ENCODE results near the gene GALR3. TPM values are rescaled to one million over a fixed set of nuclear protein-coding genes. Genes with fewer than 3 reads are reported as not detected.

GALR3 gene
- total and polyA plus RNA-seq, 2 experiments from 2014 or later, result 0.29 TPM; not detected in 1

DNA sequence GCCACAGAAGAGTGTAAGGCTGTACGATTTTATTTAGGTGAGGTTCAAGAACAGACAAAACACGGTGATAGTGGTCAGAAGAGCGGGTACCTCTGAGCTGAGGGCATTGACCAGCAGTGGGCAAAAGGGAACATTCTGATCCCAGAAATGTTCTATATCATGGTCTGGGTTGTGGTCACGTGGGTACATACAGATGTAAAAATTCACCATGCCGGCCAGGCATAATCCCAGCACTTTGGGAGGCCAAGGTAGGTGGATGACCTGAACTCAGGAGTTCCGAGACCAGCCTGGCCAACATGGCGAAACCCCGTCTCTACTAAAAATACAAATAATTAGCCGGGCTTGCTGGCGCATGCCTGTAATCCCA is 46.6 kb upstream of the GALR3 start:
- Histone ChIP-seq H4K20me1 (ENCODE audit: insufficient read depth, poor library complexity, severe bottlenecking) (no peaks in the 10 kb centered on the region), H3K4me2 (no peak overlapping the region), H3K79me2 (no peaks in the 10 kb centered on the region), H2AFZ (no peak overlapping the region), H3K9me3 (ENCODE audit: low read depth) (no peaks in the 10 kb centered on the region), H3K4me3 (no peak overlapping the region), H3K27me3 (no peaks in the 10 kb centered on the region), H3K4me1 (ENCODE audit: insufficient read depth) (no peaks in the 10 kb centered on the region), H3K27ac (peak overlapping the region; percentile 56), H3K36me3 (replicated peaks; ENCODE audit: insufficient read depth, low read depth) (no peaks in the 10 kb centered on the region), H3K9me2 (replicated peaks; ENCODE audit: insufficient read depth) (no peaks in the 10 kb centered on the region)
- WGBS (ENCODE audit: low lambda C conversion rate, missing lambda C conversion rate), result 82% methylated on average over 10 of the region's 10 CpGs
- TF ChIP-seq EZH2 (IDR thresholded peaks at IDR 0.05; ENCODE audit: borderline replicate concordance) (no peak), EZH2phosphoT487 (IDR thresholded peaks at IDR 0.05; ENCODE audit: low read depth, severe bottlenecking, unreplicated experiment) (no peak)
- TF ChIP-seq, protein P1, sequence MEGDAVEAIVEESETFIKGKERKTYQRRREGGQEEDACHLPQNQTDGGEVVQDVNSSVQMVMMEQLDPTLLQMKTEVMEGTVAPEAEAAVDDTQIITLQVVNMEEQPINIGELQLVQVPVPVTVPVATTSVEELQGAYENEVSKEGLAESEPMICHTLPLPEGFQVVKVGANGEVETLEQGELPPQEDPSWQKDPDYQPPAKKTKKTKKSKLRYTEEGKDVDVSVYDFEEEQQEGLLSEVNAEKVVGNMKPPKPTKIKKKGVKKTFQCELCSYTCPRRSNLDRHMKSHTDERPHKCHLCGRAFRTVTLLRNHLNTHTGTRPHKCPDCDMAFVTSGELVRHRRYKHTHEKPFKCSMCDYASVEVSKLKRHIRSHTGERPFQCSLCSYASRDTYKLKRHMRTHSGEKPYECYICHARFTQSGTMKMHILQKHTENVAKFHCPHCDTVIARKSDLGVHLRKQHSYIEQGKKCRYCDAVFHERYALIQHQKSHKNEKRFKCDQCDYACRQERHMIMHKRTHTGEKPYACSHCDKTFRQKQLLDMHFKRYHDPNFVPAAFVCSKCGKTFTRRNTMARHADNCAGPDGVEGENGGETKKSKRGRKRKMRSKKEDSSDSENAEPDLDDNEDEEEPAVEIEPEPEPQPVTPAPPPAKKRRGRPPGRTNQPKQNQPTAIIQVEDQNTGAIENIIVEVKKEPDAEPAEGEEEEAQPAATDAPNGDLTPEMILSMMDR (IDR thresholded peaks at IDR 0.05; ENCODE audit: poor library complexity), result no peak
- no peak for DNase-seq (ENCODE audit: low spot score)

DNA sequence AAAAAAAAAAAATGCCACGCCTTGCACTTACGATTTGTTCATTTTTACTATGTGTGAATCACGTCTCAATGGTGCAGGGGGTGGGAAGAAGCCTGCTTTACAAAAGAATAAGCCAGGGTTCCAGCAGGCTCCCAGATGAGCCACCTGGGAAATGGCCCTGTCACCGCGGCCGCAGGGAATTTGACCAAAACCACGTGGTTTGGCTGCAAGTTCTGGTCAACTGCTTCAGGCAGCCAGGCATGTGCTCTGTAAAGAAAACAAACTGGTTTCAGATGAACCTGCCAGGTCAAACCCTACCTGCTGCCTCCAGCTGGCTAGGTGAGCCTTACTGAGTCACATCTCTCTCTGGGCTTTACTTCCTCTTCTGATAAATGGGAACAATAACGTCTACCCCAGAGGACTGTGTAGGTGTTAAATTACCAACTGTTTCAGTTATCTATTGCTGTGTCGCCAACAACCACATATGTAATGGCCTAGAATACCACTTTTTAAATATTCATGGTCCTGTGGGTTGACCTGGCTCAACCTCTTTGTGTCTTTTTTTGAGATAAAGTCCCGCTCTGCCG is 46.0 kb upstream of the GALR3 start:
- no peaks in the 10 kb centered on the region for H3K9me3 ChIP-seq (ENCODE audit: low read depth)
- H3K4me3 ChIP-seq, result no peak overlapping the region
- H3K9me2 ChIP-seq (replicated peaks; ENCODE audit: insufficient read depth), result no peaks in the 10 kb centered on the region
- H3K79me2 ChIP-seq, result no peaks in the 10 kb centered on the region
- H3K4me2 ChIP-seq, result no peak overlapping the region
- no peak overlapping the region for H2AFZ ChIP-seq
- no peaks in the 10 kb centered on the region for H4K20me1 ChIP-seq (ENCODE audit: insufficient read depth, poor library complexity, severe bottlenecking)
- peak; percentile 62 for DNase-seq (ENCODE audit: low spot score)
- 45% methylated on average over 11 of the region's 11 CpGs for WGBS (ENCODE audit: low lambda C conversion rate, missing lambda C conversion rate)
- H3K4me1 ChIP-seq (ENCODE audit: insufficient read depth), result no peaks in the 10 kb centered on the region
- TF ChIP-seq EZH2 (IDR thresholded peaks at IDR 0.05; ENCODE audit: borderline replicate concordance) (no peak), EZH2phosphoT487 (IDR thresholded peaks at IDR 0.05; ENCODE audit: low read depth, severe bottlenecking, unreplicated experiment) (no peak)
- TF ChIP-seq, protein P1 (IDR thresholded peaks at IDR 0.05; ENCODE audit: poor library complexity), result no peak
- no peaks in the 10 kb centered on the region for H3K36me3 ChIP-seq (replicated peaks; ENCODE audit: insufficient read depth, low read depth)
- no peaks in the 10 kb centered on the region for H3K27me3 ChIP-seq
- peak overlapping the region; percentile 16 for H3K27ac ChIP-seq

DNA sequence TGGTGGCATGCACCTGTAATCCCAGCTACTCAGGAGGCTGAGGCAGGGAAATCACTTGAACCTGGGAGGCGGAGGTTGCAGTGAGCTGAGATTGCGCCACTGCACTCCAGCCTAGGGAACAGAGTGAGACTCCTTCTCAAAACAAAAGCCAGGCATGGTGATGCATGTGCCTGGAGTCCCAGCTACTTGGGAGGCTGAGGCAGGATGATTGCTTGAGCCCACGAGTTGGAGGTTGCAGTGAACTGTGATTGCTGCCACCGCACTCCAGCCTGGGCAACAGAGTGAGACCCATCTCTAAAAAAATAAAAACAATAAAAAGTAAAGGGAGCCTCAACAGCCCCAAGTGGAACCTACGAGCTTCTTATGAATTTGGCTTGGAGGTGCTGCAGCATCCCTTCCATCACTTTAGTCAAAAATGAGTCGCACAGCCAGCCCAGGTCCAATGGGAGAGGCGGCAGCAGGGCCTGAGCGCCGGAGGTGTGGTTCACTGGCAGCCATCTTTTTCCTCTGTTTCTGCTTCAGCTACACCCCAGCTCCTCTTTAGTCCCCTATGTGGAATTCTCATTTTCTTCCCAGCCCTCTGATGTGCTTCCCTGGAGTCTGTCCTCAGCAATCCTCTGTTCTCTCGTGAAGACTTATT is 44.7 kb upstream of the GALR3 start:
- no peak for TF ChIP-seq EZH2 (IDR thresholded peaks at IDR 0.05; ENCODE audit: borderline replicate concordance)
- H3K79me2 ChIP-seq, result no peaks in the 10 kb centered on the region
- H3K9me2 ChIP-seq (replicated peaks; ENCODE audit: insufficient read depth), result no peaks in the 10 kb centered on the region
- H3K4me3 ChIP-seq, result no peak overlapping the region
- no peak overlapping the region for H2AFZ ChIP-seq
- H4K20me1 ChIP-seq (ENCODE audit: insufficient read depth, poor library complexity, severe bottlenecking), result no peaks in the 10 kb centered on the region
- H3K27me3 ChIP-seq, result no peaks in the 10 kb centered on the region
- H3K36me3 ChIP-seq (replicated peaks; ENCODE audit: insufficient read depth, low read depth), result no peaks in the 10 kb centered on the region
- DNase-seq (ENCODE audit: low spot score), result no peak
- no peak overlapping the region for H3K4me2 ChIP-seq
- no peak overlapping the region for H3K27ac ChIP-seq
- H3K4me1 ChIP-seq (ENCODE audit: insufficient read depth), result no peaks in the 10 kb centered on the region
- no peaks in the 10 kb centered on the region for H3K9me3 ChIP-seq (ENCODE audit: low read depth)
- WGBS (ENCODE audit: low lambda C conversion rate, missing lambda C conversion rate), result 88% methylated on average over 10 of the region's 10 CpGs

DNA sequence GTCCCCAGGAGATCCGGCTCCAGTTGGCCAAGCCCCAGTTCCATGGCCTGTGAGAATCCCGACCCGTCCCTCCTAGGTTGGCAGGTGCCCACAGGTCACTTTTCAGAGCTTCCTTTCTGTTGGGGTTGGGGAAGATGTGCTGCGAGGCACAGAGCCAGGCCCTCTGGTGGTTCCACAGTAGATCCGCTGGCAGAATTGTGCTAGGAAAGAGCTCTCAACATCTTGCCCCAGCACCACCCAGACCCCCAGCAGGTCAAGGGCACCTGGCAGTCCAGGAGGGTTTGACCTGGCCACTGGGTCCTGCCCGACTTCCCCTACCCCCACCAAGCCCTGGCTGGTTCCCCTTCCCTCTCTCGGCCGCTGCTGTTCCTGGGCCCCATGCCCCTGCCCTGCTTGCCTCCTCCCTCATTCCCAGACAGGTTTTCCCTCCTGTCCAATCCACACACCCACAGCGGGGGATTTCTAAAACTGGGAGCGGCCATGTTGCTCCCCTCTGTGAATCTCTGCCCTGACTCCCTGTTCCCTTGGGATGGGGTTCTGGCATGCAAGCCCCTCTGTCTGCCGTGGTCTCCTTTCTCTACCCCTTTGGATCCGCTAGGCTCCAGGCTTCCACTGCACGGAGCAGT is 41.6 kb upstream of the GALR3 start:
- Histone ChIP-seq H3K27me3 (no peaks in the 10 kb centered on the region), H3K4me1 (ENCODE audit: insufficient read depth) (peaks cover 14% of the 10 kb centered on the region), H3K79me2 (no peaks in the 10 kb centered on the region), H3K9me2 (replicated peaks; ENCODE audit: insufficient read depth) (no peaks in the 10 kb centered on the region), H3K36me3 (replicated peaks; ENCODE audit: insufficient read depth, low read depth) (no peaks in the 10 kb centered on the region), H3K9me3 (ENCODE audit: low read depth) (no peaks in the 10 kb centered on the region), H2AFZ (no peak overlapping the region), H3K4me3 (no peak overlapping the region), H3K27ac (no peak overlapping the region), H4K20me1 (ENCODE audit: insufficient read depth, poor library complexity, severe bottlenecking) (no peaks in the 10 kb centered on the region), H3K4me2 (no peak overlapping the region)
- DNase-seq (ENCODE audit: low spot score), result no peak
- TF ChIP-seq EZH2 (IDR thresholded peaks at IDR 0.05; ENCODE audit: borderline replicate concordance) (no peak), EZH2phosphoT487 (IDR thresholded peaks at IDR 0.05; ENCODE audit: low read depth, severe bottlenecking, unreplicated experiment) (no peak)
- TF ChIP-seq, protein P1 (IDR thresholded peaks at IDR 0.05; ENCODE audit: poor library complexity), result peak; percentile 11
- WGBS (ENCODE audit: low lambda C conversion rate, missing lambda C conversion rate), result 79% methylated on average over 13 of the region's 13 CpGs
